ENCODE measurements around the gene ZNF730.
A peak's percentile ranks its signal among the peaks of the same experiment; 100 is the strongest.
"Not testable (repeated sequence)": the region's sequence is repeated elsewhere in the genome, so short reads cannot be mapped to it uniquely, and the experiment has no call there.

The ZNF730 gene

GRCh38 chr19:23116802-23117571, at the start of gene ZNF730:
Gene ZNF730, plus strand, starts transcription at chr19:23117025. Its CDS starts 149 bp downstream, at chr19:23117174.
- DNase-seq: peak; percentile 13

- no peak for DNase-seq
Observed at GRCh38 chr19:23070353-23071146, 46.3 kb upstream of the ZNF730 start.

- no peak for DNase-seq
Observed at GRCh38 chr19:23071147-23071511, 45.7 kb upstream of the ZNF730 start.

GRCh38 chr19:23075031-23075733, 41.6 kb upstream of the ZNF730 start:
- no peak for DNase-seq

GRCh38 chr19:23077776-23078175, 39.0 kb upstream of the ZNF730 start:
- not testable (repeated sequence) for DNase-seq

- DNase-seq: no peak
Observed at GRCh38 chr19:23093832-23094231, 23.0 kb upstream of the ZNF730 start.

GRCh38 chr19:23095418-23095817, 21.4 kb upstream of the ZNF730 start:
- DNase-seq: no peak

- no peak for DNase-seq
Observed at GRCh38 chr19:23098286-23098685, 18.5 kb upstream of the ZNF730 start.

GRCh38 chr19:23098988-23099387, 17.8 kb upstream of the ZNF730 start:
- no peak for DNase-seq

- DNase-seq: no peak
Observed at GRCh38 chr19:23099966-23100365, 16.9 kb upstream of the ZNF730 start.

GRCh38 chr19:23101241-23101640, 15.6 kb upstream of the ZNF730 start:
- DNase-seq: no peak

GRCh38 chr19:23118400-23118799, 1.6 kb downstream of the ZNF730 start:
- no peak for DNase-seq

- not testable (repeated sequence) for DNase-seq
Observed at GRCh38 chr19:23134211-23134610, 17.4 kb downstream of the ZNF730 start.

- no peak for DNase-seq
Observed at GRCh38 chr19:23145617-23146415, 29.0 kb downstream of the ZNF730 start.

GRCh38 chr19:23160766-23161165, 43.9 kb downstream of the ZNF730 start:
- DNase-seq: no peak

GRCh38 chr19:23168286-23168685, 51.5 kb downstream of the ZNF730 start:
- DNase-seq: not testable (repeated sequence)

- no peak for DNase-seq
Observed at GRCh38 chr19:23183251-23183650, 66.4 kb downstream of the ZNF730 start.

GRCh38 chr19:23190341-23190740, 73.5 kb downstream of the ZNF730 start:
- no peak for DNase-seq
